NCI-H2081 (cell line): Measurements from ENCODE around the gene SPESP1.

Experiments used
- DNase-seq, 2 experiments: peaks; one replicate each; lab custom pipeline; 2025; lab: John Stamatoyannopoulos, UW

SPESP1 gene

DNA sequence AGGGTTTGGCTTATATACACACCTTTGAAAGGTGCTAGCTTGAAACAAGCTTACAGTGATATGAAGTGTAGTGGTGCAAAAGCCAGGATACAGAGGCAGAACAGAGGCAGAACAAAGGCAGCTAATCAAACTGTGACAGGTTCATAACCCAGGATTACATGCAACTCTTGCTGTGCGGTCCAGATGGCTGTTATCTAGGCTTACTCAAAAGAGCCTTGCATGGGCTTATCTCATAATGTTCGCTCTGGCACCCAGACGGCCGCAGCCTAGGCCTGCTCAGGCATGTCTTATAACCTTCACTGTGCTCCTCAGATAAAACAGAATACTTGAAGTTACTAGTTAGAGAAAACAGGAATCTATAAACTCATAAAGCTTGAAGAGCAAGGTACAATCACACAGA lies 61.4 kb downstream of the SPESP1 start:
- no peak for DNase-seq

DNA sequence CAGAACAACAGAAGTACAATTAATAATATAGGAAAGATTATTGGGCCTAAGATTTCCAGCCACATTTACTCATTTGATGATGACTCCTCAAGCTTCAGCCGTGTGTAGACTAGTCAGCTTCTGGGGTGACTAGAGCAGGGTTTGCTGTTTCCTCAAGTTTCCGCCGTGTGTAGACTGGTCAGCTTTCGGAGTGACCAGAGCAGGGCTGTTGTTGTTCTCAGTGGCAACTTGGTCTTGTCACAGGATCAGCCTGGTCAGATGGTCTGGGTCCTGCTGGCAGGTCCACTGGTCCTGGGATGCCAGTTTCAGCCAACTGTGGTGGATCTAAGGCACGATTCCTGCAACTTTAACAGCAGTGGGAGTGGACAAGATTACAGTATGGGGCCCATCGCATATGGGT lies 62.4 kb downstream of the SPESP1 start:
- DNase-seq = no peak

GRCh38 chr15:68993276-68993675 lies 63.0 kb downstream of the SPESP1 start:
- DNase-seq = no peak

GRCh38 chr15:68994149-68994548 lies 63.8 kb downstream of the SPESP1 start:
- no peak for DNase-seq

- DNase-seq = no peak
These were observed 64.8 kb downstream of the SPESP1 start for GRCh38 chr15:68994981-68995761.
